ENCODE results near the gene SH3TC2. TPM values are rescaled to one million over a fixed set of nuclear protein-coding genes. Genes with fewer than 3 reads are reported as not detected.

SH3TC2 gene
- polyA plus RNA-seq, 12 donors: 0.91 to 5.0 (median 2.0) TPM; not detected in 2

DNA sequence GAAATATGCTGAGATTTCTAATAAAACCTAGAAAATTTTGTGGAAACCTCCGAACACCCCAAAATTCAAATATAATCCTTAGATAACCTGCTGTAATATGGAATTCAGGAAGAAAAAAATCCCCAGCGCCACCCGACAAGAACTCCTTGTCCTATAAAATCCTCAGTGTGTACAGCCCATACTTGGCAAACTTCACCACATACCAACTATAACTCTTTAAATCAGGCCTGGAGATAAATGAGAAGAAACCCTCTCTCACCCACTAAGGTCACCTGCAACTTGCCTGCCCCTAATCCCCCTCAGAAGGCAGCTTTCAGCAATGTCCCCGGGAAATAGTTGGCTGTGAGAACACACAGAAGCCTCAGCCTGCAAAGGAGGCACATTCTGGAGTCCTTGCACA lies 90.5 kb downstream of the SH3TC2 start:
- no peak for DNase-seq

DNA sequence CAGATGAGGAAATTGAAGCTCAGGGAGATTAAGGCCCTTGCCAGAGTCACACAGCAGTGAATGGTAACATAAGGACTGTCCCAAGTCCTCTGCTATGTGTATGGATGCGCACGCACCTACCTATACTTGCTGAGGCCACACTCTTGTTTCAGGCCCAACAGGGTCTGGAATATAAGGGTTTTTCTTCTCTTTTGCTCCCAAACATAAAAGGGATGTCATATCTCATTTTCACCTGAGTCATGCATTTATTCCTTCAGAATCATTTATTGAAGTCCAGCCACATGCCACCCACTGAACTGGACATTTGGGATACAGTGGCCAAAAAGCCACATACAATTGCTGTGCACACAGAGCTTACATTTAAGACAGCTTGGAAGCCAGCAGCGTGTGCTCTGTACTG lies 92.0 kb downstream of the SH3TC2 start:
- DNase-seq: no peak

- no peak for DNase-seq
Observed at GRCh38 chr5:148970228-148970627, 92.6 kb downstream of the SH3TC2 start.

- no peak for DNase-seq
Observed at GRCh38 chr5:148969291-148969690, 93.6 kb downstream of the SH3TC2 start.

DNA sequence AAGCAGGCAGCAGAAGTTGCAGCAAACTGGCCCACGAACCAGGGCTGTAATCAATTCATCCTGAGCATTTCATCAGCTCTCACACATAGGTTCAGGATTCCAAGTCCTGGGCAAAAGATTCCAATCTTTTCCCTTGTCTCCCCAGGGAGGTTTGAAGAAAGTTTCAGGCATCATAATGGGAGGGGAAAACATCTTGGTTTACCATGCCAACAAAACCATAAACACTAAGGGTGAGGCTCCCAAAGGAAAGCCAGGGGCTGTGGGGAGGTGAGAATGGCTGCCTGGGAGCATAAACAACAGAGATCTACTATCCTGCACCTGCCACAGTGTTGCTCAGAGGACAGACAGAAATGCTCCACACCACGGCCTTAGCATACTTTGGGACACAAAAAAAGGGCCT lies 94.6 kb downstream of the SH3TC2 start:
- no peak for DNase-seq

GRCh38 chr5:148967783-148968182 lies 95.1 kb downstream of the SH3TC2 start:
- no peak for DNase-seq

DNA sequence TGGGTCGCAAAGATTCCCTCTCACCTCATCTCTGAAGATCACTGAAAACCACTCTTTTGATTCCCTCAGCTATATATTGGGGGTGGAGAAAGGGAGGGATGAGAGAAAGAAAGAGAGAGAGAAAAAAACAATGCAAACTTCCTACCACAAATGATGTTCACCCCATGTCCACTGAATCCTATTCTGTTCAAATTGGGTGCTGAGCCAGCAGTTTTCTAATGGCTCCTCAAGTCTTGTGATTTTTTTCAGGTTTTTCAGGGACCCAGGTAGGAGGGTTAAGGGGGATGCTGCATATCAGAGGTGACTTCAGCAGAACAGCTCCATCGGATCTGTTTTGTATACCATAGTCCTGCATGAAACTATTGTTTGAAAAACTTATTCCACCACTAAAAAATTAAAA lies 95.9 kb downstream of the SH3TC2 start:
- DNase-seq: no peak

DNA sequence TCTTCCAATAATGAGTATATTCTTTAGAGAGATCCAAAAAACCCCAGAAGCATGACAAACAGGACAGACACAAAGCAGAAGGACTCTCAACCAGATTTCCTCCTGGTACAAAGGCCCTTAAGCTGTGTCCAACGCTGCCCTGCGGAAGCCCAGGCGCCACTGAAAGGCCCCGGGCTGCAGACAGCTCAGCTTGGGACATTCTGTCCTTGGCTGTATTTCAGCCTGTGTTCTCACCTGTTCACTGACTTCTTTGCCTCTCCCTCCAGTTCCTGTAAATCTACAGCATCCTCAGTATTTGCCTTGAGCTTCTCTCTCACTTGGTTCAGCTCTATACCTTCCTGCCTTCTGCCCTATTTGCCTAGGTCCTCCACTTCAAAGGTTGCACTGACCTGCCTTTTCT lies 96.5 kb downstream of the SH3TC2 start:
- DNase-seq: no peak

GRCh38 chr5:148965511-148966265 lies 97.2 kb downstream of the SH3TC2 start:
- peak; percentile 54 for DNase-seq

DNA sequence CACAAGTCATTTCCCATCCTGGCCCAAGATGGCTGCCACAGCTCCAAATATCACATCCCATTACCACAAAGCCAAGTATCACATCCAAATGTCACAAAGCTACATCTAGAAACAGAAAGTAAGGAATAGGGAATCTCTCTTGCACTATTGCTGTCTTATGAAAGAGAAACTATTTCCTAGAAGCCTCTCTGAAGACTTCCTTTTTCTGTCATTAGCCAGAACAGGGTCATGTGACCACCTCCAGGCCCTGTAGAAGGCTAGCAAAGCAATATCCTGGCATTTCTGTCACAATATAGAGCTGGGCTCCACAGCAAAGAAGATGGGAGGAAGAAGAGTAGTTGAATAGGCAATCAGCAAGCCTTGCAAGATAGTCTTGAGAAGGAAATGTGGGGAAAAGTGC lies 99.2 kb downstream of the SH3TC2 start:
- no peak for DNase-seq

DNA sequence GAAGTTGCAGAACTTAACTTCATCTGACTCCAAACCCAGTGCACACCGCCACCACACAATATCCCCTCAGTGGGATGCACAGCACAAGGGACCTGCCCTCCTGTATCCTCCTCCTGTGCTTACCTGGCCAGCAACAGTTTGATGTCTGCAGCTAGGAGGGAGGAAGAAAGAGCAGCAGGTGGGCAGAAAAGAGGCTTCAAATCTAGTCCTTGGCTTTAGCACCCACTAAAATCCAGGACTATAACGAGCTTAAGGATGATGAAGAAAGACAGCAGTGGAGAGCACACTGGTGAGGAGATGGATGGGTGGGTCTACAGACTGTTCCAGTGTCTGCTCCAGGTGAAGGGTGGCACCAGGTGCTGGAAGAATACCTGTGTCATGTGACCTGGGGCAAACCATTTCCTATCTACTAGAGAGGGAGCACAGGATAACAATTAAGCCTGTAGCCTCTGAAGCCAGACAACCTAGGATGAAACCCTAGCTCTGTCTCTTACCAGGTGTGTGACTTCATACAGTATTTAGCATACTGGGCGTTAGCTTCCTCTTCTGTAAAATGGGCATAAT lies 100.0 kb downstream of the SH3TC2 start:
- no peak for DNase-seq

DNA sequence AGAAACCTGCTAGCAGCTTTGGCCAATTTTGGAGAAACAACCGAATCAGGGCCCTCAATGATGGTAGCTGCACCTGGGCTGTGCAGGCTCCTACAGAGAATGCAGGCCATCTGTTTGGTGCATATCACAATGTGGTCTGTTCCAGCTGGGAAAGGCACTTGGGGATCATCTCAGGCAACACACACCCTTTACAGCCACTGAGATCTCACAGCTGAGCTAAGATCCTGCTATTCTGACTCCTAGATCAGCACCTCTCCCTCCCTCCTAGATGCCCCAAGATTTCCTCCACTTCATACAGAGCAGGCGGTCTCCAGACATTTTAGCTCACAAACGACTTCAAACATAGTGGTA lies 100.7 kb downstream of the SH3TC2 start:
- DNase-seq: no peak

- DNase-seq: no peak
Observed at GRCh38 chr5:148961261-148962199, 101.3 kb downstream of the SH3TC2 start.

DNA sequence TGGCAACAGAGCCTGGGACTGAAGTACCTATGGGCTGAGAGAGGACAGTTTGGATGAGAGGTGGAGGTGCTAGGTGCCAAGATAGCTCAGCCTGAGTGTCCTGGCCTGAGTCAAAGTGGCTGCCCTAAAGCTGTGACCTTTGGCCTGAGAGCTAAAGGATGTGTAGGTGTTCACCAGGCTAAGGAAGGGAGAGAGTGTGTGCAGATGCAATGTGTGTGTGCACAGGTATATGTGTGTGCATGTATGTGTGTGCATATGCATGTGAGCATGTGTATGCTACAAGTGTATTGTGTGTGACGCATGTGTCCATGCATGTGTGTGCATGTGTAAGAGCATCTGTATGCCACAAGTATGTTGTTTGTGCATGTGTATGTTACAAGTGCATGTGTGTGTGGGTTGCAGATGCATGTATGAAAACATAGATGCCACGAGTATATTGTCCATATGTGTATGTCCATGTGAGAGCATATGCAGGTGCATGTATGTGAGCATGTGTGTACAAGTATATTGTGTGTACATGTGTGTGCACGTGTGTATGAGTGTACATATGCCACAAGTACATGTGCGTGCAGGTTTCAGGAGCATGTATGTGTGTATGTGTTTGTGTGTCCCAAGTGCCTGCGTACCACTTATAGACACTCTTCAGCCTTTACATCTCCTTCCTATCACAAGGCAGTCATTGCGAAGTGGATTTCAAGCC lies 102.6 kb downstream of the SH3TC2 start:
- no peak for DNase-seq

DNA sequence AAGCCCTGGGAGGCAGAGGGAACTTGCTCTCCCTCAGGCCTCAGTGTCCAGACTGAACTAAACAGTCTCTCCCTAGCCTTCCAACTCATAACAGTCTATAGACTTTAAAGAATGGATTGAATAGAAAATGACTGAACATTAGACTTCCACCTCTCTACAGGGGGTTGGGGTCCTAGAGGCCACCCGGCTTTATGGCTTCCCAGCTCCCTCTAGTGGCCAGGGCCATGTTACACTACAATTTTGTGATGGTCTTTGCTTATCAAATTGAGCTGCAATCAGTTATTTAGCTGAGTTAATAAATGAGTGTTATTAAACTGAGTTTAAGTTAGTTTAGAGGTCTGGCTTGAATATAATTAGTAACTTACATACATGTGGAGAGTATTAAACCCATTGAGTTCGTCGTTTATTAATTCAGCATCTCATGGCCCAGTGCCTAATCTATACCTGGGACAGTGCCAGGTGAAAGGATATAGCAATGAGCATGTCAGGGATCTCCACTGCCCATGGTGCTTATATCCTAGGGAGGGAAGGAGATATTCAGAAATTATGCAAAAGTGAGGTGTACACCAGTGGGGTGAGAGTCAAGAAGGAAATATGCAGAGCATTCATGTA lies 105.2 kb downstream of the SH3TC2 start:
- no peak for DNase-seq

DNA sequence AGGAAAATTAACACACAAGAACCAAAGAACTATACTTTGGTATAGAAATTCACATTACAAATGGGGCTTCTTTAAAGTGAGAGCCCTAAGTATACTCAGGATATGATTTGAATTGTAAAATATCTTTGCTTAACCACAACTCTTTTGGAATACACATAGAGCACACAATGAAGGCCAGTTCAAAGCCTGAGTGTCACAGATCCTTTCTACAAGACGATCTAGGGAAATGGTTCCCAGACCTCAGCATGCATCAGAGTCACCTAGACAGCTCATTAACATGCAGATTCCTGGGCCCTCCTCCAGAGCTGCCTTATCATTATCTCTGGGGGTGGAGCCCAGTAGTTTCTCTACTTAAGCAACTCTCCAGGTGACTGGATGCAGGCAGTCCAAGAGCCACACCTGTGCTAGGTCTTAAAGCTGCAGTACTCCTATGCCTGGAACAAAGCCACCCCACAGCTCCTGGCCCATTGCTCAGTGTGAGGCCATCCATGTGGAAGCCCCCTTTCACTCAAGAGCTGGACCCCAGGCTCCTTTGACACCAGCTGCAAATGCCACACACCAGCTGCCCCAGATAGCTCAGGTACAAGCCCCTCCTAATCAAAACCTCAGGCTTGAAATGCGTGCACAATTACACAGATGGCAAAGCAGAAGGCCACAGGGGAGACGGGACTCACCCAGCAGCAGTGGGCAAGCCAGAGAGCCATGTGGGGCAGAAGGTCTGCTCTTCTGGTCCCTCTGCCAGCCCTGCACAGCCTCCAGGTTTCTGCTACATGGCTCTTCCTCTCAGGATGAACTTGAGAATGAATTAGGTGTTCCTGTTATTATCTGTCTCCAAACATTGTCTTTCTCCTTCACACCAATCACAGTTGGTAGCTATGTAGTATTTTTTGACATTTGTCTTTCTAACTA lies 106.1 kb downstream of the SH3TC2 start:
- no peak for DNase-seq

All from muscle of arm (tissue), 12 donors.